PC-3 (cell line): ENCODE results near the gene RNF157. TPM values are rescaled to one million over a fixed set of nuclear protein-coding genes. Genes with fewer than 3 reads are reported as not detected.
"Not testable (repeated sequence)": the region's sequence is repeated elsewhere in the genome, so short reads cannot be mapped to it uniquely, and the experiment has no call there.

Source experiments
- ATAC-seq: fragments of 200-7000 bp; cut with Tn5 transposase; 2 replicates; pipeline ENCODE4 v1.9.1; 2020; ENCODE audit warnings: mild to moderate bottlenecking, moderate library complexity
- BruUV-seq: library from RNA; stranded (reverse); fragments of 400-500 nt; replicated peaks from 2 replicates; lab custom pipeline; 2021; lab: Mats Ljungman, UMichigan
- CTCF ChIA-PET: fragments of 300-600 bp; sonication (Branson Sonifier 250); formaldehyde crosslinking; loops from one replicate; lab custom pipeline; 2022; ENCODE audit warnings: antibody characterized with exemption; lab: Charles Lee
- POLR2A ChIA-PET: fragments of 300-600 bp; sonication (Branson Sonifier 250); formaldehyde crosslinking; loops from one replicate; lab custom pipeline; 2022; ENCODE audit warnings: antibody characterized with exemption; ENCODE audit not compliant: unreplicated experiment; lab: Charles Lee
- DNase-seq: peaks from one replicate; pipeline ENCODE4 v3.0.0-alpha.2; 2015
- H2AFZ ChIP-seq: fragments of 300-600 bp; sonication (generic); 2 replicates; pipeline ENCODE4 v1.6.0; 2016; ENCODE audit warnings: antibody characterized with exemption, low read length
- H3F3A ChIP-seq: fragments of 300-600 bp; sonication (generic); one replicate; pipeline ENCODE4 v1.6.0; 2017; ENCODE audit warnings: antibody characterized with exemption, low read length, control low read depth, mild to moderate bottlenecking; ENCODE audit not compliant: unreplicated experiment
- H3K27ac ChIP-seq: fragments of 300-600 bp; sonication (generic); 2 replicates; pipeline ENCODE4 v1.5.1; 2016; ENCODE audit warnings: mild to moderate bottlenecking, low read length
- H3K27me3 ChIP-seq: fragments of 300-600 bp; sonication (generic); 2 replicates; pipeline ENCODE4 v1.6.1; 2016; ENCODE audit warnings: low read length, mixed read lengths
- H3K36me3 ChIP-seq: fragments of 300-600 bp; sonication (generic); 2 replicates; pipeline ENCODE4 v1.6.1; 2016; ENCODE audit warnings: low read depth, mixed run types, low read length, mixed read lengths
- H3K4me1 ChIP-seq: fragments of 300-600 bp; sonication (generic); 2 replicates; pipeline ENCODE4 v1.5.1; 2016; ENCODE audit warnings: low read length; ENCODE audit not compliant: insufficient read depth
- H3K4me2 ChIP-seq: fragments of 300-600 bp; sonication (generic); 2 replicates; pipeline ENCODE4 v1.6.0; 2016; ENCODE audit warnings: low read length
- H3K4me3 ChIP-seq: fragments of 300-600 bp; sonication (generic); 2 replicates; pipeline ENCODE4 v1.5.1; 2016; ENCODE audit warnings: mild to moderate bottlenecking, low read length, mixed read lengths
- H3K79me2 ChIP-seq: fragments of 300-600 bp; sonication (generic); 2 replicates; pipeline ENCODE4 v1.6.1; 2017; ENCODE audit warnings: low read length, mixed read lengths
- H3K9ac ChIP-seq: fragments of 300-600 bp; sonication (generic); 2 replicates; pipeline ENCODE4 v1.6.0; 2016; ENCODE audit warnings: mild to moderate bottlenecking, low read length
- H3K9me2 ChIP-seq: fragments of 300-600 bp; sonication (generic); replicated peaks from 2 replicates; pipeline ENCODE4 v1.6.1; 2016; ENCODE audit warnings: mixed run types, low read length, mixed read lengths
- H3K9me3 ChIP-seq: fragments of 300-600 bp; sonication (generic); 2 replicates; pipeline ENCODE4 v1.6.1; 2016; ENCODE audit warnings: low read length, mixed read lengths
- H4K20me1 ChIP-seq: fragments of 300-600 bp; sonication (generic); 2 replicates; pipeline ENCODE4 v1.6.1; 2016; ENCODE audit warnings: low read length, mixed read lengths
- EZH2 ChIP-seq: fragments of 300-600 bp; sonication (generic); IDR thresholded peaks from one replicate; pipeline ENCODE4 v1.6.1; 2017; ENCODE audit warnings: antibody characterized with exemption, mild to moderate bottlenecking, low read length; ENCODE audit not compliant: unreplicated experiment
- EZH2phosphoT487 ChIP-seq: fragments of 300-600 bp; sonication (generic); IDR thresholded peaks from 2 replicates; pipeline ENCODE4 v1.6.1; 2018; ENCODE audit warnings: mild to moderate bottlenecking, antibody characterized with exemption, low read length, borderline replicate concordance
- intact Hi-C: fragments of 100-400 bp; cut with micrococcal nuclease; formaldehyde crosslinking; loops from 2 replicates; pipeline ENCODE4 v1.9.0; 2023
- total RNA-seq: library from RNA; depleted of rRNA; stranded (reverse); fragments of >200 nt; gene quantifications from 2 replicates; pipeline ENCODE4 v1.2.3, GENCODE V29; 2014
- TF ChIP-seq, protein P1 (sequence below): fragments of 300-600 bp; sonication (generic); conservative IDR thresholded peaks from 2 replicates; pipeline ENCODE4 v1.5.1; 2017; ENCODE audit warnings: antibody characterized with exemption, low read depth, mild to moderate bottlenecking, low read length

Gene RNF157
- total RNA-seq, 1 experiment from 2014 or later = 7.4 TPM

DNA sequence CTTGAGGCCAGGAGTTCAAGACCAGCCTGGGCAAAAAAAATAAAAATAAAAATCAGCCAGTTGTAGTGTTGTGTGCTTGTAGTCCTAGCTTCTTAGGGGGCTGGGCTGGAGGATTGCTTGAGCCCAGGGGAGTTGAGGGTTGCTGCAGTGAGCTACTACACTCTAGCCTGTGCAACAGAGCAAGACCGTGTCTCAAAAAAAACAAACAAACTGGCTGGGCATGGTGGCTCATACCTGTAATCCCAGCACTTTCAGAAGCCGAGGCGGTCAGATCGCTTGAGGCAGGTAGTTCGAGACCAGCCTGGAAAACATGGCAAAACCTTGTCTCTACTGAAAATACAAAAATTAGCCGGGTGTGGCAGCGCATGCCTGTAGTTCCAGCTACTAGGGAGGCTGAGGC is 19.9 kb upstream of the RNF157 start:
- BruUV-seq = no TSS peak
- ATAC-seq (no peak), DNase-seq (no peak)
- no peaks in the 10 kb centered on the region for H3F3A ChIP-seq
- no peaks in the 10 kb centered on the region for H3K79me2 ChIP-seq
- no peaks in the 10 kb centered on the region for H3K9me2 ChIP-seq
- no peaks in the 10 kb centered on the region for H4K20me1 ChIP-seq
- H2AFZ ChIP-seq = no peak overlapping the region
- H3K36me3 ChIP-seq = no peaks in the 10 kb centered on the region
- ChIA-PET POLR2A (no interaction called here), CTCF (no interaction called here)
- no peak for TF ChIP-seq EZH2
- TF ChIP-seq EZH2phosphoT487 = no peak
- TF ChIP-seq, protein P1, sequence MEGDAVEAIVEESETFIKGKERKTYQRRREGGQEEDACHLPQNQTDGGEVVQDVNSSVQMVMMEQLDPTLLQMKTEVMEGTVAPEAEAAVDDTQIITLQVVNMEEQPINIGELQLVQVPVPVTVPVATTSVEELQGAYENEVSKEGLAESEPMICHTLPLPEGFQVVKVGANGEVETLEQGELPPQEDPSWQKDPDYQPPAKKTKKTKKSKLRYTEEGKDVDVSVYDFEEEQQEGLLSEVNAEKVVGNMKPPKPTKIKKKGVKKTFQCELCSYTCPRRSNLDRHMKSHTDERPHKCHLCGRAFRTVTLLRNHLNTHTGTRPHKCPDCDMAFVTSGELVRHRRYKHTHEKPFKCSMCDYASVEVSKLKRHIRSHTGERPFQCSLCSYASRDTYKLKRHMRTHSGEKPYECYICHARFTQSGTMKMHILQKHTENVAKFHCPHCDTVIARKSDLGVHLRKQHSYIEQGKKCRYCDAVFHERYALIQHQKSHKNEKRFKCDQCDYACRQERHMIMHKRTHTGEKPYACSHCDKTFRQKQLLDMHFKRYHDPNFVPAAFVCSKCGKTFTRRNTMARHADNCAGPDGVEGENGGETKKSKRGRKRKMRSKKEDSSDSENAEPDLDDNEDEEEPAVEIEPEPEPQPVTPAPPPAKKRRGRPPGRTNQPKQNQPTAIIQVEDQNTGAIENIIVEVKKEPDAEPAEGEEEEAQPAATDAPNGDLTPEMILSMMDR = no peak
- intact Hi-C loops = loop anchor here (10.0 kb wide), 1 partner anchor 155 kb away; the partner anchor contains the start of gene EXOC7
- no peak overlapping the region for H3K27ac ChIP-seq
- no peaks in the 10 kb centered on the region for H3K9me3 ChIP-seq
- H3K4me1 ChIP-seq = peaks cover 39% of the 10 kb centered on the region
- H3K9ac ChIP-seq = no peak overlapping the region
- H3K27me3 ChIP-seq = no peaks in the 10 kb centered on the region
- no peak overlapping the region for H3K4me2 ChIP-seq
- H3K4me3 ChIP-seq = no peak overlapping the region

GRCh38 chr17:76256430-76257050 is 16.2 kb upstream of the RNF157 start:
- intact Hi-C loops, H3K9me3 ChIP-seq, DNase-seq, CTCF ChIA-PET, H3F3A ChIP-seq, H3K4me3 ChIP-seq, H3K79me2 ChIP-seq, H3K9me2 ChIP-seq, H3K27ac ChIP-seq, H3K36me3 ChIP-seq, H3K4me2 ChIP-seq, POLR2A ChIA-PET, H3K9ac ChIP-seq, H3K27me3 ChIP-seq, BruUV-seq, H4K20me1 ChIP-seq, H2AFZ ChIP-seq, ATAC-seq: not testable (repeated sequence)
- peaks cover 25% of the 10 kb centered on the region for H3K4me1 ChIP-seq

DNA sequence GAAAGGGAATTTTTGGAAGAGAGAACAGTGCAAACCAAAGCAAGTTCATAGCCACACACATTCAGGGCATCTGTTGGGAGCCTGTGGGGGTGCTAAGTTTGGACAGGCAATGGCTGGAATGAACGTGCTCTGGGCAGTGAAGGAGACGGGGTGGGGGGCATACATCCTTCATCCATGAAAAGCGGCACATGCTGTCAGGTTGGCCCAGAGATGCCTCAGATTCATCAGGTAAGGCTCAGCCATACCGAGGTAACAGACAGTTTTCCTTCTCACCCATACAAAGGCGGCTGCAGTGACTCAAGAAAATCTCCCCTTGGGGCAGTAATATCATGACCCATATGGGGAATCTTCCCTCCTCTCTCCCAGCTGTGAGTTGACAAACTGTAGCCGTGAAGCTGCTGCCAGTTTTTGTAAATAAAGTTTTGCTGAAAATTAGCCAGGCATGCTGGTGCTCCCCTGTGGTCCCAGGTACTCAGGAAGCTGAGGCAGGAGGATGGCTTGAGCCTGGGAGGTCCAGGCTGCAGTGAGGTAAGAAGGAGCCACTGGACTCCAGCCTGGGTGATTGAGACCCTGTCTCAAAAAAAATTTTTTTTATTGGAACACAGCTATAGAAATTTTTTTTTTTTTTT is 15.6 kb upstream of the RNF157 start:
- Histone ChIP-seq H2AFZ (no peak overlapping the region), H3K9me2 (no peaks in the 10 kb centered on the region), H3K27ac (no peak overlapping the region), H3K4me3 (no peak overlapping the region), H3K27me3 (no peaks in the 10 kb centered on the region), H3K36me3 (no peaks in the 10 kb centered on the region), H3F3A (peaks cover 10% of the 10 kb centered on the region), H4K20me1 (no peaks in the 10 kb centered on the region), H3K4me2 (no peak overlapping the region), H3K9me3 (no peaks in the 10 kb centered on the region), H3K4me1 (peaks cover 31% of the 10 kb centered on the region), H3K9ac (no peak overlapping the region), H3K79me2 (no peaks in the 10 kb centered on the region)
- TF ChIP-seq EZH2 = no peak
- TF ChIP-seq, protein P1 = no peak
- TF ChIP-seq EZH2phosphoT487 = no peak
- ChIA-PET CTCF (no interaction called here), POLR2A (no interaction called here)
- ATAC-seq = no peak
- intact Hi-C loops = no loop called here
- DNase-seq = no peak
- BruUV-seq = no TSS peak
